GM12878 (cell line): ENCODE results near the gene KIF23. TPM values are rescaled to one million over a fixed set of nuclear protein-coding genes. Genes with fewer than 3 reads are reported as not detected.

Experiments used
- ATAC-seq: fragments of 200-7000 bp; cut with Tn5 transposase; 3 replicates; pipeline ENCODE4 v1.9.1; 2020; ENCODE audit warnings: mild to moderate bottlenecking, moderate library complexity
- BruUV-seq: library from RNA; stranded (reverse); fragments of 400-500 nt; replicated peaks from 2 replicates; lab custom pipeline; 2021; lab: Mats Ljungman, UMichigan
- CTCF ChIA-PET: fragments of 300-600 bp; sonication (Branson Sonifier 250); formaldehyde crosslinking; extraction: SDS; loops from one replicate; lab custom pipeline; 2021; ENCODE audit warnings: inconsistent platforms; lab: Yijun Ruan, JAX
- POLR2A ChIA-PET: fragments of 350-600 bp; formaldehyde crosslinking; extraction: SDS; loops from one replicate; lab custom pipeline; 2021; ENCODE audit warnings: inconsistent platforms; lab: Charles Lee
- RAD21 ChIA-PET: fragments of 300-600 bp; sonication (Branson Sonifier 250); formaldehyde crosslinking; loops from one replicate; lab custom pipeline; 2023; ENCODE audit warnings: antibody characterized with exemption; ENCODE audit not compliant: unreplicated experiment; lab: Charles Lee
- SMC1A ChIA-PET: fragments of 300-600 bp; sonication (Branson Sonifier 250); formaldehyde crosslinking; loops from one replicate; lab custom pipeline; 2023; ENCODE audit not compliant: unreplicated experiment, uncharacterized antibody; lab: Charles Lee
- DNase-seq: peaks from one replicate; pipeline ENCODE4 v3.0.0-alpha.2; 2011; ENCODE audit warnings: low read depth, low spot score
- FAIRE-seq: peaks from 3 replicates; lab custom pipeline; 2011; peaks lifted over from hg19 to GRCh38; lab: Jason Lieb, UNC
- H2AFZ ChIP-seq: 2 replicates; pipeline ENCODE4 v1.6.0; 2011; ENCODE audit warnings: low read depth, low read length, control low read depth; ENCODE audit not compliant: control insufficient read depth
- H3K27ac ChIP-seq: 2 replicates; pipeline ENCODE4 v1.5.1; 2011; ENCODE audit warnings: control low read depth; ENCODE audit not compliant: control insufficient read depth, insufficient read depth
- H3K27me3 ChIP-seq, 2 experiments: replicated peaks in 1 of 2; 2 replicates each; pipeline versions ENCODE4 v1.6.0 to v1.6.1; 2011; ENCODE audit warnings: low read length in 1 of 2; ENCODE audit not compliant: control insufficient read depth in 2 of 2, insufficient read depth in 2 of 2
- H3K36me3 ChIP-seq, 2 experiments: 2 replicates each; pipeline ENCODE4 v1.5.1; 2011; ENCODE audit warnings: low read length in 1 of 2; ENCODE audit not compliant: control insufficient read depth in 2 of 2, insufficient read depth in 2 of 2
- H3K4me1 ChIP-seq: 2 replicates; pipeline ENCODE4 v1.6.1; 2011; ENCODE audit warnings: mild to moderate bottlenecking, low read length, moderate library complexity, mixed read lengths; ENCODE audit not compliant: control insufficient read depth, insufficient read depth
- H3K4me2 ChIP-seq: 2 replicates; pipeline ENCODE4 v1.6.0; 2011; ENCODE audit warnings: control low read depth; ENCODE audit not compliant: control insufficient read depth, insufficient read depth
- H3K4me3 ChIP-seq: fragments of 200-600 bp; sonication (generic); 2 replicates; pipeline ENCODE4 v1.5.1; 2016
- H3K79me2 ChIP-seq: 2 replicates; pipeline ENCODE4 v1.6.0; 2011; ENCODE audit warnings: low read length; ENCODE audit not compliant: control insufficient read depth, insufficient read depth
- H3K9ac ChIP-seq: 2 replicates; pipeline ENCODE4 v1.8.0; 2011; ENCODE audit warnings: low read length, control low read depth, mixed read lengths; ENCODE audit not compliant: control insufficient read depth, insufficient read depth
- H3K9me3 ChIP-seq: replicated peaks from 3 replicates; pipeline ENCODE4 v1.5.1; 2011; ENCODE audit warnings: mild to moderate bottlenecking, low read length; ENCODE audit not compliant: control insufficient read depth, insufficient read depth
- H4K20me1 ChIP-seq: 2 replicates; pipeline ENCODE4 v1.6.0; 2011; ENCODE audit not compliant: control insufficient read depth, insufficient read depth
- BHLHE40 ChIP-seq, 2 experiments: fragments of 450-650 bp in 1 of 2; IDR thresholded peaks; 2 replicates each; pipeline ENCODE4 v1.6.1; 2011 to 2017; ENCODE audit warnings: low read depth in 2 of 2, borderline replicate concordance in 1 of 2, improper control_type of control experiment in 1 of 2, low read length in 1 of 2, mild to moderate bottlenecking in 1 of 2
- FOXK2 ChIP-seq: fragments of 450-650 bp; IDR thresholded peaks from 2 replicates; pipeline ENCODE4 v1.6.1; 2017; ENCODE audit warnings: mild to moderate bottlenecking, moderate library complexity
- MXI1 ChIP-seq: fragments of 150-350 bp; IDR thresholded peaks from 2 replicates; pipeline ENCODE4 v1.6.1; 2011; ENCODE audit warnings: low read depth, mild to moderate bottlenecking, inconsistent platforms, low read length, improper control_type of control experiment
- RAD51 ChIP-seq: fragments of 450-650 bp; IDR thresholded peaks from 2 replicates; pipeline ENCODE4 v1.6.1; 2016; ENCODE audit warnings: moderate library complexity, mild to moderate bottlenecking, inconsistent platforms
- RBBP5 ChIP-seq: fragments of 200-600 bp; sonication (generic); conservative IDR thresholded peaks from 2 replicates; pipeline ENCODE4 v1.6.1; 2016
- RCOR1 ChIP-seq: conservative IDR thresholded peaks from 2 replicates; pipeline ENCODE4 v1.6.1; 2012; ENCODE audit warnings: low read depth, low read length, improper control_type of control experiment
- WGBS: methylation state at CpG from one replicate; pipeline ENCODE4 v1.1.6; 2016; ENCODE audit warnings: low lambda C conversion rate; ENCODE audit not compliant: insufficient replicate concordance, insufficient coverage; ENCODE audit errors: missing lambda C conversion rate; 5-methylcytosine and 5-hydroxymethylcytosine counted together
- in situ Hi-C: fragments of 300-500 bp; cut with MboI; formaldehyde crosslinking; loops from 9 replicates; pipeline ENCODE4 v1.14.3; 2018; ENCODE audit warnings: mixed read lengths
- intact Hi-C: fragments of 100-400 bp; cut with micrococcal nuclease; formaldehyde crosslinking; loops from one replicate; pipeline ENCODE4 v1.14.2; 2022; ENCODE audit not compliant: unreplicated experiment
- polyA plus RNA-seq, 11 experiments: library from polyadenylated mRNA; depleted of rRNA in 4 of 11; unstranded in 6 of 11; stranded (reverse) in 5 of 11; fragments of >200 nt; fragmentation: Nextera tagmentation in 4 of 11; fragmentation: Illumina TruSeq in 1 of 11; extraction: Ambion mirVana in 4 of 11; extraction: Trizol in 1 of 11; gene quantifications; 1 replicate in 1 of 11; 2 replicates in 10 of 11; pipeline versions ENCODE4 v1.2.1 to v1.2.3, GENCODE V29; 2011 to 2016; ENCODE audit warnings: inconsistent platforms in 2 of 11, missing spikeins in 2 of 11, low read depth in 1 of 11
- total RNA-seq, 4 experiments: library from RNA; depleted of rRNA in 3 of 4; stranded (reverse); fragments of >200 nt in 3 of 4; fragmentation: Illumina TruSeq in 1 of 4; extraction: Trizol in 1 of 4; gene quantifications; 2 replicates each; pipeline versions ENCODE4 v1.2.1 to v1.2.3, GENCODE V29; 2013 to 2021
- TF ChIP-seq, protein P1 (sequence below): fragments of 450-650 bp; IDR thresholded peaks from 2 replicates; pipeline ENCODE4 v1.6.1; 2016; ENCODE audit warnings: mild to moderate bottlenecking, moderate library complexity, borderline replicate concordance
- TF ChIP-seq, protein P2 (sequence below): fragments of 450-650 bp; formaldehyde crosslinking; IDR thresholded peaks from 2 replicates; pipeline ENCODE4 v1.4.0; 2022; ENCODE audit warnings: mild to moderate bottlenecking, moderate library complexity

KIF23 gene
- total and polyA plus RNA-seq, 10 of the 15 experiments (the other 5 are each of a cell fraction or from before 2014, with no cell fraction given): 28.0 to 62.5 (median 46.6) TPM

DNA sequence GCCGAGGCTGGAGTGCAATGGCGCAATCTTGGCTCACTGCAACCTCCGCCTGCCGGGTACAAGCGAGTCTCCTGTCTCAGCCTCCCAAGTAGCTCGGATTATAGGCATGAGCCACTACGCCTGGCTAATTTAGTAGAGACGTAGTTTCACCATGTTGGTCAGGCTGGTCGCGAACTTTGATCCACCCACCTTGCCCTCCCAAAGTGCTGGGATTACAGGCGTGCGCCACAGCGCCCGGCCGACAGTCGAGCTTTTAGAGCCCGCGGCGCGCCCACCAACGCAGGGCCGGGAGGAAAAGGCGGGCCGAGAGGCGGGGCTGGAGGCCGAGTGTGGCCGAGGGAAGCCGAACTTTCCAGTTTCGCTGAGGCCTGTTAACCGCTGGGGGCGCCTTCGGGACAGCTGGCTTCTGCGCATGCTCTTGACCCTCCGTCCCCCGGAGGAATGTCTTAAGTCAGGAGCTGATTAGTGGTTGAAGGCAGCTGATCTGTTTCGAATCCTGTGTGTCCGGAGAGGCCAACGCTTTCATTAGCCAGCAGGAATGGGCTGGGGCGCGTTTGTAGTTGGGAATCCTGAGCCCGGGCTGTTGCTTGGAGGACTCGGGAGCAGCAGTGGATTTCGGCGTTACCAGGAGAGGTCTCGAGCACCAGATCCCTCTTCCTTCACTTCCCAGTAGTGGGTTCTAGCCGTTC lies 48.5 kb downstream of the KIF23 start (continued):
- TF ChIP-seq, protein P1, sequence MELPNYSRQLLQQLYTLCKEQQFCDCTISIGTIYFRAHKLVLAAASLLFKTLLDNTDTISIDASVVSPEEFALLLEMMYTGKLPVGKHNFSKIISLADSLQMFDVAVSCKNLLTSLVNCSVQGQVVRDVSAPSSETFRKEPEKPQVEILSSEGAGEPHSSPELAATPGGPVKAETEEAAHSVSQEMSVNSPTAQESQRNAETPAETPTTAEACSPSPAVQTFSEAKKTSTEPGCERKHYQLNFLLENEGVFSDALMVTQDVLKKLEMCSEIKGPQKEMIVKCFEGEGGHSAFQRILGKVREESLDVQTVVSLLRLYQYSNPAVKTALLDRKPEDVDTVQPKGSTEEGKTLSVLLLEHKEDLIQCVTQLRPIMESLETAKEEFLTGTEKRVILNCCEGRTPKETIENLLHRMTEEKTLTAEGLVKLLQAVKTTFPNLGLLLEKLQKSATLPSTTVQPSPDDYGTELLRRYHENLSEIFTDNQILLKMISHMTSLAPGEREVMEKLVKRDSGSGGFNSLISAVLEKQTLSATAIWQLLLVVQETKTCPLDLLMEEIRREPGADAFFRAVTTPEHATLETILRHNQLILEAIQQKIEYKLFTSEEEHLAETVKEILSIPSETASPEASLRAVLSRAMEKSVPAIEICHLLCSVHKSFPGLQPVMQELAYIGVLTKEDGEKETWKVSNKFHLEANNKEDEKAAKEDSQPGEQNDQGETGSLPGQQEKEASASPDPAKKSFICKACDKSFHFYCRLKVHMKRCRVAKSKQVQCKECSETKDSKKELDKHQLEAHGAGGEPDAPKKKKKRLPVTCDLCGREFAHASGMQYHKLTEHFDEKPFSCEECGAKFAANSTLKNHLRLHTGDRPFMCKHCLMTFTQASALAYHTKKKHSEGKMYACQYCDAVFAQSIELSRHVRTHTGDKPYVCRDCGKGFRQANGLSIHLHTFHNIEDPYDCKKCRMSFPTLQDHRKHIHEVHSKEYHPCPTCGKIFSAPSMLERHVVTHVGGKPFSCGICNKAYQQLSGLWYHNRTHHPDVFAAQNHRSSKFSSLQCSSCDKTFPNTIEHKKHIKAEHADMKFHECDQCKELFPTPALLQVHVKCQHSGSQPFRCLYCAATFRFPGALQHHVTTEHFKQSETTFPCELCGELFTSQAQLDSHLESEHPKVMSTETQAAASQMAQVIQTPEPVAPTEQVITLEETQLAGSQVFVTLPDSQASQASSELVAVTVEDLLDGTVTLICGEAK: no peak; the same call in 1 of the 2 replicates
- TF ChIP-seq MXI1: peak; percentile 34; the same call in 1 of the 2 replicates
- TF ChIP-seq RBBP5: no peak

DNA sequence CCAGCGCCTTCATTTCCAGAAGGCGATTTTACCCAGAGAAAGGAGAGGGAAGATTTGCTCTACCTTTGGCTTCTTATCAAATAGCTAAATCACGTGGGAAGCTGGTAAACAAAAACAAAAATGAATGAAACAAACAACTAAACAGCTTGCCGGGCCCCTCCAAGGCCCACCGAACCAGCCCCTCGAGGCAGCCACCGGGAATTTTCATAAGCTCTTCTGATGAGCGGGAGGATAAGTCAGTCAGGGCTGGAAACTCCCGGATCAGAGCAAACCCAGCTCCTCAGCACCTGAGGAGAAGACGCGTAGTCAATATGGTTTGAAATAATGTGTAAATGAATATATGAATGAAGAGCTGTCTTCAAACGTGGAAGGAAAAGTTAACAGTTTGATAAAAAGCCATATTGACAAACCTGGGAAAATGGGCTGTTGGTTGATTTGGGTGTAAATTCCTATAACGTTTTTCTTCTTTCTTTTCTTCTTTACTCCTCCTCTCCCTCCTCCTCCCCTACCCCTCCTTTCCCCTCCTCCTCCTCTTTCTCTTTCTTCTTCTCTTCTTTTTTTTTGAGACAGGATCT lies 49.1 kb downstream of the KIF23 start:
- Histone ChIP-seq H3K79me2 (no peaks in the 10 kb centered on the region), H3K4me3 (peak overlapping the region; percentile 80), H3K4me1 (peaks cover 10% of the 10 kb centered on the region), H3K9ac (peak overlapping the region; percentile 81), H3K9me3 (no peaks in the 10 kb centered on the region), H4K20me1 (no peaks in the 10 kb centered on the region), H3K4me2 (peak overlapping the region; percentile 98), H3K27ac (peak overlapping the region; percentile 76), H3K36me3 (no peaks in the 10 kb centered on the region), H3K27me3 (no peaks in the 10 kb centered on the region), H2AFZ (peak overlapping the region; percentile 96)
- ATAC-seq: no peak
- TSS peak; percentile 88 for BruUV-seq
- WGBS: 15% methylated on average over 13 of the region's 13 CpGs
- no peak for DNase-seq
- ChIA-PET CTCF (interaction anchor here (0.6 to 2.9 kb wide), 29 partner anchors 8 to 1004 kb away, joined by 3 to 53 read pairs (median 4); partner anchors contain the start of genes GLCE and RPLP1), SMC1A (interaction anchor here (1.1 to 2.7 kb wide), 5 partner anchors 10 to 634 kb away, joined by 3 to 13 read pairs (median 3); partner anchors contain the start of genes RPLP1 and TLE3), RAD21 (interaction anchor here (0.9 to 2.2 kb wide), 2 partner anchors 10 to 12 kb away, joined by 3 to 28 read pairs; partner anchors contain the start of gene RPLP1), POLR2A (interaction anchor here (0.5 to 2.2 kb wide), 3 partner anchors 11 to 162 kb away, joined by 3 to 29 read pairs (median 3); partner anchors contain the start of gene RPLP1)
- FAIRE-seq: no peak
- TF ChIP-seq RAD51 (0 out of 2 replicates have a peak, but pooled peaks have one; percentile 10), BHLHE40 (IDR thresholded peaks at IDR 0.05; ENCODE audit: borderline replicate concordance in 1 of 2, low read depth in 2 of 2, low read length in 1 of 2) (0 out of 4 replicates have a peak, but pooled peaks of 1 of the 2 experiments have one; percentile 5), FOXK2 (no peak), RCOR1 (no peak)
- TF ChIP-seq, protein P2, sequence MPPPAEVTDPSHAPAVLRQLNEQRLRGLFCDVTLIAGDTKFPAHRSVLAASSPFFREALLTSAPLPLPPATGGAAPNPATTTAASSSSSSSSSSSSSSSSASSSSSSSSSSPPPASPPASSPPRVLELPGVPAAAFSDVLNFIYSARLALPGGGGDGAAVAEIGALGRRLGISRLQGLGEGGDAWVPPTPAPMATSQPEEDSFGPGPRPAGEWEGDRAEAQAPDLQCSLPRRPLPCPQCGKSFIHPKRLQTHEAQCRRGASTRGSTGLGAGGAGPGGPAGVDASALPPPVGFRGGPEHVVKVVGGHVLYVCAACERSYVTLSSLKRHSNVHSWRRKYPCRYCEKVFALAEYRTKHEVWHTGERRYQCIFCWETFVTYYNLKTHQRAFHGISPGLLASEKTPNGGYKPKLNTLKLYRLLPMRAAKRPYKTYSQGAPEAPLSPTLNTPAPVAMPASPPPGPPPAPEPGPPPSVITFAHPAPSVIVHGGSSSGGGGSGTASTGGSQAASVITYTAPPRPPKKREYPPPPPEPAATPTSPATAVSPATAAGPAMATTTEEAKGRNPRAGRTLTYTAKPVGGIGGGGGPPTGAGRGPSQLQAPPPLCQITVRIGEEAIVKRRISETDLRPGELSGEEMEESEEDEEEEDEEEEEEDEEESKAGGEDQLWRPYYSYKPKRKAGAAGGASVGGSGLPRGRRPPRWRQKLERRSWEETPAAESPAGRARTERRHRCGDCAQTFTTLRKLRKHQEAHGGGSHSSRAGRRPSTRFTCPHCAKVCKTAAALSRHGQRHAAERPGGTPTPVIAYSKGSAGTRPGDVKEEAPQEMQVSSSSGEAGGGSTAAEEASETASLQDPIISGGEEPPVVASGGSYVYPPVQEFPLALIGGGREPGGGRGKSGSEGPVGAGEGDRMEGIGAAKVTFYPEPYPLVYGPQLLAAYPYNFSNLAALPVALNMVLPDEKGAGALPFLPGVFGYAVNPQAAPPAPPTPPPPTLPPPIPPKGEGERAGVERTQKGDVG (CRISPR knock-in tag): no peak
- in situ Hi-C loops (no loop called here), intact Hi-C loops (no loop called here)
